Measurements from ENCODE around the gene SMYD1.

Gene SMYD1

GRCh38 chr2:88144914-88145497 lies 77.4 kb downstream of the SMYD1 start:
- DNase-seq (ENCODE audit: low spot score): no peak

- no peak for DNase-seq (ENCODE audit: low spot score)
Measured at GRCh38 chr2:88146590-88146989, 79.0 kb downstream of the SMYD1 start.

- DNase-seq (ENCODE audit: low spot score): no peak
Measured at GRCh38 chr2:88147145-88147544, 79.5 kb downstream of the SMYD1 start.

GRCh38 chr2:88148929-88149438 lies 81.4 kb downstream of the SMYD1 start:
- DNase-seq (ENCODE audit: low spot score): no peak

- no peak for DNase-seq (ENCODE audit: low spot score)
Measured at GRCh38 chr2:88159481-88159880, 91.9 kb downstream of the SMYD1 start.

- peak; percentile 66 for DNase-seq (ENCODE audit: low spot score)
Measured at GRCh38 chr2:88159955-88160415, 92.4 kb downstream of the SMYD1 start.

GRCh38 chr2:88160517-88160916 lies 92.9 kb downstream of the SMYD1 start:
- DNase-seq (ENCODE audit: low spot score): no peak

- no peak for DNase-seq (ENCODE audit: low spot score)
Measured at GRCh38 chr2:88161446-88162244, 94.0 kb downstream of the SMYD1 start.
